ENCODE measurements around the gene CREBL2. TPM values are rescaled to one million over a fixed set of nuclear protein-coding genes. Genes with fewer than 3 reads are reported as not detected.

Gene CREBL2
- total RNA-seq, 3 donors from 2014 or later (not counting 1 experiment from before 2014, with no cell fraction given): 9.0 to 13.1 (median 10.7) TPM

DNA sequence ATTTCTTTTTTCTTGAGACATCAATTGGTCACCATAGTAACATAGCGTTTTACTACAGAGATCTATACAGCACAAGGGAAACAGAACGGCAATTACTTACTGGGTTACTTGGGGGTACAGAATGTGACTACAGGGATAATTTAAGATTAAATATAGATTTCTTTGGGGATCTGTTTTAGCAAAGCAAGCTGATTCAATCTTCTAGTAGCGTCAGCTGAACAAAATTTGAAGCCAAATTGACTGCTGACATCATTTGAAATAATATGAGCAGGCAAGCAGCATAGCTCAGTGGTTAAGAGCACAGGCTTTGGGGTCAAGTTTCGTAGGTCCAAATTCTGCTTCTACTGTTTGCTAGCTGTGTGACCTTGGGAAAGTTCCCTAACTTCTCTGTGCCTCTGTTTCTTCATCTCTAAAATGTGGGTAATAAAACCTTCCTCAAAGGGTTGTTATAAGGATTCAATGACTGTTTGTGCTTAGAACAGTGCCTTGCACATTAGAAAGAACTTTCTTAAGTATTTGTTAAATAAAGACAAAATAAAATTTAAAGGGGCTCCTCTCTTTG lies 71.5 kb downstream of the CREBL2 start:
- ATAC-seq (no peak), DNase-seq (no peak)
- no peaks in the 10 kb centered on the region for H3K27me3 ChIP-seq (ENCODE audit: control insufficient read depth, insufficient read depth, low read length)
- intact Hi-C loops (cut with micrococcal nuclease): no loop called here
- Mint-ChIP-seq H3K4me1 (no peaks in the 10 kb centered on the region), H3K27ac (no peak overlapping the region), H3K36me3 (no peaks in the 10 kb centered on the region), H3K27me3 (ENCODE audit: low read depth in 2 of 2) (peaks cover 0 to 6% of the 10 kb centered on the region in 2 donors), H3K4me3 (no peak overlapping the region), H3K9me3 (no peaks in the 10 kb centered on the region)
- TF ChIP-seq, protein P1, sequence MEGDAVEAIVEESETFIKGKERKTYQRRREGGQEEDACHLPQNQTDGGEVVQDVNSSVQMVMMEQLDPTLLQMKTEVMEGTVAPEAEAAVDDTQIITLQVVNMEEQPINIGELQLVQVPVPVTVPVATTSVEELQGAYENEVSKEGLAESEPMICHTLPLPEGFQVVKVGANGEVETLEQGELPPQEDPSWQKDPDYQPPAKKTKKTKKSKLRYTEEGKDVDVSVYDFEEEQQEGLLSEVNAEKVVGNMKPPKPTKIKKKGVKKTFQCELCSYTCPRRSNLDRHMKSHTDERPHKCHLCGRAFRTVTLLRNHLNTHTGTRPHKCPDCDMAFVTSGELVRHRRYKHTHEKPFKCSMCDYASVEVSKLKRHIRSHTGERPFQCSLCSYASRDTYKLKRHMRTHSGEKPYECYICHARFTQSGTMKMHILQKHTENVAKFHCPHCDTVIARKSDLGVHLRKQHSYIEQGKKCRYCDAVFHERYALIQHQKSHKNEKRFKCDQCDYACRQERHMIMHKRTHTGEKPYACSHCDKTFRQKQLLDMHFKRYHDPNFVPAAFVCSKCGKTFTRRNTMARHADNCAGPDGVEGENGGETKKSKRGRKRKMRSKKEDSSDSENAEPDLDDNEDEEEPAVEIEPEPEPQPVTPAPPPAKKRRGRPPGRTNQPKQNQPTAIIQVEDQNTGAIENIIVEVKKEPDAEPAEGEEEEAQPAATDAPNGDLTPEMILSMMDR (IDR thresholded peaks at IDR 0.05): no peak
- H3K4me1 ChIP-seq (ENCODE audit: control insufficient read depth, insufficient read depth, low read length): no peaks in the 10 kb centered on the region
- H3K4me3 ChIP-seq (ENCODE audit: low read length): no peak overlapping the region
- 96% methylated on average over 4 of the region's 4 CpGs for WGBS (ENCODE audit: insufficient coverage)
- no peaks in the 10 kb centered on the region for H3K9me3 ChIP-seq (ENCODE audit: control insufficient read depth, insufficient read depth, low read length)
- no peak overlapping the region for H3K27ac ChIP-seq (ENCODE audit: low read length)
- H3K36me3 ChIP-seq (ENCODE audit: control insufficient read depth, insufficient read depth, low read length): no peaks in the 10 kb centered on the region

DNA sequence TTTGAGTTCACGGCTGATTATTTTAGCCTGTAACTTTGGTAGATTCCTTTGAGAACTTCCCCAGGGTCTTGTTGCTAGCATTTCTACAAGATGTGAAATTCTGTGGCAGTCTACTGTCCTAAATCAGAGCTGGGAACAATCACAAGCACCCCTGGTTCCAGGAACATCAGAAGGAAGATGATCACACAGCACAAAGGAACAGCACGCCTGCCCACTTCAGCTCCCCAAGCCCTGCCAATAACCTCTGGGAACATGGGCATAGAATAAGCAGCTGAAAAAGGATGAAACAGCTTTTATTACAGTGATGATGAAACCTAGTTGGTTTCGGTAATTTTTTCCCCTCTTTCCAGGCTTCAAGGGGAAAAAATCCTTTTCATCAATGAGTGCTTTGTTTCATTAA lies 72.0 kb downstream of the CREBL2 start:
- Mint-ChIP-seq H3K9me3 (no peaks in the 10 kb centered on the region), H3K36me3 (no peaks in the 10 kb centered on the region), H3K4me1 (no peaks in the 10 kb centered on the region), H3K4me3 (no peak overlapping the region), H3K27ac (no peak overlapping the region), H3K27me3 (ENCODE audit: low read depth in 2 of 2) (peaks cover 0 to 6% of the 10 kb centered on the region in 2 donors)
- no peak overlapping the region for H3K4me3 ChIP-seq (ENCODE audit: low read length)
- H3K27me3 ChIP-seq (ENCODE audit: control insufficient read depth, insufficient read depth, low read length): no peaks in the 10 kb centered on the region
- no peaks in the 10 kb centered on the region for H3K36me3 ChIP-seq (ENCODE audit: control insufficient read depth, insufficient read depth, low read length)
- intact Hi-C loops (cut with micrococcal nuclease): no loop called here
- no peak for DNase-seq
- no peak overlapping the region for H3K27ac ChIP-seq (ENCODE audit: low read length)
- 100% methylated on average over 3 of the region's 3 CpGs for WGBS (ENCODE audit: insufficient coverage)
- TF ChIP-seq, protein P1 (IDR thresholded peaks at IDR 0.05): no peak
- H3K4me1 ChIP-seq (ENCODE audit: control insufficient read depth, insufficient read depth, low read length): no peaks in the 10 kb centered on the region
- ATAC-seq: no peak
- H3K9me3 ChIP-seq (ENCODE audit: control insufficient read depth, insufficient read depth, low read length): no peaks in the 10 kb centered on the region

DNA sequence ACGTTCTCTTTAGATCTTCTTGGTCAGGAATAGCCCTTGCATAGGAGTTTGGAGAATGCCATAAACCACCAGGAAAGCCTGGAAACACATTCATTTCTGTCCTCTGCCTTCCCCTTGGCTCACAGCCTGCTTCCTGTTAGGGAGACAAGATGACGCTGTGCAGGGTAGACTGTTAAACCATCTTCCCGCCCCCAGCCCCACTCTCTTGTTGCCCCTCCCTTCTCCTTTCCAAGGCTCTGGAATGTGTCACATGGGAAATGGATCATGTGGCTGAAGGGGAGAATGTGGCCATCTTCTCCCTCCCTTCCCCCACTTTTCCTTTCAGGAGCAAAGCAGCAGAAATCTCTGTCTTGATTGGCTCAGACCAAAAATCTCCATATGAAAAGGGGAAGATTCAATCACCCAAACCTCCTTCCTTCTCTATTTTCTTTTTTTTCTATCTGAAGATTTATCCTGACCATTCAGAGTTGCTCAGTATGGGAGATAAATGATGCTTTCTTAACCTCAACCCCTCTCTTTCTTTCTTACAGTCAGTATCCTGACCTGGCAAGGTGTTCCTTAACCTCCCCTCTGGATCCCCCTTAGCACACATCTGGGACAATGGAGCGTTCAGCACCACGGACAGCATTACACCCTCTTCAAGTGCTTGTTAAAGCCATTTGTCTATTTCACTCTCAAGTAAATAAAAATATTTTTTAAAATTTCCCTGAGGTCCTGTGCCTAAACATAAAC lies 72.9 kb downstream of the CREBL2 start:
- no peaks in the 10 kb centered on the region for H3K36me3 Mint-ChIP-seq
- H3K4me1 Mint-ChIP-seq: no peaks in the 10 kb centered on the region
- Histone ChIP-seq H3K4me3 (ENCODE audit: low read length) (no peak overlapping the region), H3K9me3 (ENCODE audit: control insufficient read depth, insufficient read depth, low read length) (no peaks in the 10 kb centered on the region), H3K27me3 (ENCODE audit: control insufficient read depth, insufficient read depth, low read length) (no peaks in the 10 kb centered on the region), H3K27ac (ENCODE audit: low read length) (no peak overlapping the region), H3K36me3 (ENCODE audit: control insufficient read depth, insufficient read depth, low read length) (no peaks in the 10 kb centered on the region), H3K4me1 (ENCODE audit: control insufficient read depth, insufficient read depth, low read length) (no peaks in the 10 kb centered on the region)
- H3K27ac Mint-ChIP-seq: no peak overlapping the region
- ATAC-seq (no peak), DNase-seq (peak in 1 of 2 donors; percentile 33)
- intact Hi-C loops (cut with micrococcal nuclease): no loop called here
- H3K4me3 Mint-ChIP-seq: no peak overlapping the region
- no peaks in the 10 kb centered on the region for H3K9me3 Mint-ChIP-seq
- 27% methylated on average over 4 of the region's 5 CpGs for whole genome bisulfite sequencing (ENCODE audit: insufficient coverage)
- H3K27me3 Mint-ChIP-seq (ENCODE audit: low read depth in 2 of 2): peaks cover 0 to 6% of the 10 kb centered on the region in 2 donors
- TF ChIP-seq, protein P1 (IDR thresholded peaks at IDR 0.05): no peak

All from natural killer cell (primary cell).